Measurements from ENCODE around the gene HMGN3. TPM values are rescaled to one million over a fixed set of nuclear protein-coding genes. Genes with fewer than 3 reads are reported as not detected.

Gene HMGN3
- polyA plus RNA-seq, 1 donor (not counting 4 experiments of a cell fraction or from before 2014, with no cell fraction given), result 78.6 TPM

DNA sequence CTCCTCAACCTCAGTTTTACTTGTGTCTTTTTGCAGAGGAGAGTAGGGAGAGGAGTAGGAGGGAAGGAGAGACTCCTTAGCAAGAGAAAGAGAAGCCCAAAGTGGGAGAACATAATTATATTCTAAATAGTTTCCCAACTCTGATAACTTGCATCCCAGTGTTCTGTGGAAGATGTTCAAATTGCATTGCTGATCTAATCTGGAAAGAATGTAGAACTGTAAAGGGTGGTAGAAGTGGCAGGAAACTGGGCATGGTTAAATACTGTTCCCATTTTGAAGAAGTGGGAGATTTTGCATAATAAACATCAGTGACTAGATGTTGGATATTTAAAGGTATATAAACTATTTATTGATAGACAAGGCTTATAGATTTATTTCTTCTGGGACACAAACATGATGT is 42.6 kb upstream of the HMGN3 start:
- Histone ChIP-seq H2AFZ (ENCODE audit: control insufficient read depth, low read length) (peak overlapping the region; percentile 30), H3K4me1 (ENCODE audit: control insufficient read depth, extremely low read depth, insufficient read depth, low read length) (peaks cover 5% of the 10 kb centered on the region), H3K4me2 (ENCODE audit: control insufficient read depth, extremely low read depth, insufficient read depth, low read depth, low read length) (no peak overlapping the region), H3K36me3 (ENCODE audit: control insufficient read depth in 2 of 2, extremely low read depth in 1 of 2, insufficient read depth in 2 of 2, low read length in 2 of 2) (no peaks in the 10 kb centered on the region), H3K9me1 (ENCODE audit: control insufficient read depth, extremely low read depth, insufficient read depth, low read length) (no peaks in the 10 kb centered on the region), H3K27ac (ENCODE audit: control insufficient read depth, insufficient read depth, low read length) (no peak overlapping the region), H3K79me2 (ENCODE audit: control insufficient read depth, insufficient read depth, low read length) (no peaks in the 10 kb centered on the region), H3K4me3 (ENCODE audit: control insufficient read depth in 2 of 3, extremely low read depth in 1 of 3, insufficient read depth in 2 of 3, low read depth in 1 of 3, low read length in 3 of 3) (no peak overlapping the region), H3K27me3 (ENCODE audit: control insufficient read depth, extremely low read depth, insufficient read depth, low read length) (no peaks in the 10 kb centered on the region), H4K20me1 (ENCODE audit: control insufficient read depth, extremely low read depth, insufficient read depth, low read length) (no peaks in the 10 kb centered on the region), H3K9me3 (ENCODE audit: control insufficient read depth, low read depth, low read length) (no peaks in the 10 kb centered on the region), H3K9ac (ENCODE audit: control insufficient read depth, extremely low read depth, insufficient read depth, low read length) (no peak overlapping the region)
- FAIRE-seq (peak; percentile 82), DNase-seq (ENCODE audit: low read depth, low spot score) (no peak)
- TF ChIP-seq EZH2 (IDR thresholded peaks at IDR 0.05; ENCODE audit: low read length), result no peak
- TF ChIP-seq, protein P1, sequence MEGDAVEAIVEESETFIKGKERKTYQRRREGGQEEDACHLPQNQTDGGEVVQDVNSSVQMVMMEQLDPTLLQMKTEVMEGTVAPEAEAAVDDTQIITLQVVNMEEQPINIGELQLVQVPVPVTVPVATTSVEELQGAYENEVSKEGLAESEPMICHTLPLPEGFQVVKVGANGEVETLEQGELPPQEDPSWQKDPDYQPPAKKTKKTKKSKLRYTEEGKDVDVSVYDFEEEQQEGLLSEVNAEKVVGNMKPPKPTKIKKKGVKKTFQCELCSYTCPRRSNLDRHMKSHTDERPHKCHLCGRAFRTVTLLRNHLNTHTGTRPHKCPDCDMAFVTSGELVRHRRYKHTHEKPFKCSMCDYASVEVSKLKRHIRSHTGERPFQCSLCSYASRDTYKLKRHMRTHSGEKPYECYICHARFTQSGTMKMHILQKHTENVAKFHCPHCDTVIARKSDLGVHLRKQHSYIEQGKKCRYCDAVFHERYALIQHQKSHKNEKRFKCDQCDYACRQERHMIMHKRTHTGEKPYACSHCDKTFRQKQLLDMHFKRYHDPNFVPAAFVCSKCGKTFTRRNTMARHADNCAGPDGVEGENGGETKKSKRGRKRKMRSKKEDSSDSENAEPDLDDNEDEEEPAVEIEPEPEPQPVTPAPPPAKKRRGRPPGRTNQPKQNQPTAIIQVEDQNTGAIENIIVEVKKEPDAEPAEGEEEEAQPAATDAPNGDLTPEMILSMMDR (optimal IDR thresholded peaks at IDR 0.05 in 1 of 3, IDR thresholded peaks at IDR 0.05 in 1 of 3, conservative IDR thresholded peaks at IDR 0.05 in 1 of 3; ENCODE audit: extremely low read depth in 1 of 3, insufficient read depth in 2 of 3, low read length in 3 of 3), result no peak
- dilution Hi-C loops (cut with MboI; ENCODE audit: extremely low pct_ligation_motif_present, low sequenced_read_pairs), result no loop called here

DNA sequence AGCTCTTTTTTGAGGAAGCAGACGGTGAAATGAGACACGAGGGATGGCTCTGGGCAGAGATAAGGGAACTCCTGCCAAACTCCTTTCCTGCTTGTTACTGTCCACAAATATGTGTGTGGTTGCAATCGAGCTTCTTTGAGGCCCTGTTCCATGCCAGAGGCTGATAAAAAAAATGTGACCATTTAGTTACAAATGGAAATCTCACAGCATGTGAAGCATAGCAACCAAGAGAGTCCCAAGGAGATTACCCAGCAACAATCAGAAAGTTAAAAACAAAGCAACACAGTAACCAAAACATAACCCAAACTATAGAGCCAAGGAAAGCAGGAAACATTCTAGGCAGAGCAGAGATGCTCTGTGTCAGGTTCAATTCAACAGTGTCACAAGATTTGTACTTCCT is 35.4 kb upstream of the HMGN3 start:
- TF ChIP-seq, protein P1 (optimal IDR thresholded peaks at IDR 0.05 in 1 of 3, IDR thresholded peaks at IDR 0.05 in 1 of 3, conservative IDR thresholded peaks at IDR 0.05 in 1 of 3; ENCODE audit: extremely low read depth in 1 of 3, insufficient read depth in 2 of 3, low read length in 3 of 3), result no peak
- no peak for TF ChIP-seq EZH2 (IDR thresholded peaks at IDR 0.05; ENCODE audit: low read length)
- Histone ChIP-seq H3K4me3 (ENCODE audit: control insufficient read depth in 2 of 3, extremely low read depth in 1 of 3, insufficient read depth in 2 of 3, low read depth in 1 of 3, low read length in 3 of 3) (no peak overlapping the region), H3K9me3 (ENCODE audit: control insufficient read depth, low read depth, low read length) (no peaks in the 10 kb centered on the region), H3K27me3 (ENCODE audit: control insufficient read depth, extremely low read depth, insufficient read depth, low read length) (no peaks in the 10 kb centered on the region), H3K79me2 (ENCODE audit: control insufficient read depth, insufficient read depth, low read length) (no peaks in the 10 kb centered on the region), H2AFZ (ENCODE audit: control insufficient read depth, low read length) (no peak overlapping the region), H3K27ac (ENCODE audit: control insufficient read depth, insufficient read depth, low read length) (no peak overlapping the region), H4K20me1 (ENCODE audit: control insufficient read depth, extremely low read depth, insufficient read depth, low read length) (no peaks in the 10 kb centered on the region), H3K9me1 (ENCODE audit: control insufficient read depth, extremely low read depth, insufficient read depth, low read length) (no peaks in the 10 kb centered on the region), H3K9ac (ENCODE audit: control insufficient read depth, extremely low read depth, insufficient read depth, low read length) (no peak overlapping the region), H3K36me3 (ENCODE audit: control insufficient read depth in 2 of 2, extremely low read depth in 1 of 2, insufficient read depth in 2 of 2, low read length in 2 of 2) (no peaks in the 10 kb centered on the region), H3K4me2 (ENCODE audit: control insufficient read depth, extremely low read depth, insufficient read depth, low read depth, low read length) (no peak overlapping the region), H3K4me1 (ENCODE audit: control insufficient read depth, extremely low read depth, insufficient read depth, low read length) (no peaks in the 10 kb centered on the region)
- peak; percentile 11 for DNase-seq (ENCODE audit: low read depth, low spot score)
- dilution Hi-C loops (cut with MboI; ENCODE audit: extremely low pct_ligation_motif_present, low sequenced_read_pairs), result no loop called here
- FAIRE-seq, result peak; percentile 93

Measured in keratinocyte (primary cell).